ENCODE data around the gene DNM3.

DNA sequence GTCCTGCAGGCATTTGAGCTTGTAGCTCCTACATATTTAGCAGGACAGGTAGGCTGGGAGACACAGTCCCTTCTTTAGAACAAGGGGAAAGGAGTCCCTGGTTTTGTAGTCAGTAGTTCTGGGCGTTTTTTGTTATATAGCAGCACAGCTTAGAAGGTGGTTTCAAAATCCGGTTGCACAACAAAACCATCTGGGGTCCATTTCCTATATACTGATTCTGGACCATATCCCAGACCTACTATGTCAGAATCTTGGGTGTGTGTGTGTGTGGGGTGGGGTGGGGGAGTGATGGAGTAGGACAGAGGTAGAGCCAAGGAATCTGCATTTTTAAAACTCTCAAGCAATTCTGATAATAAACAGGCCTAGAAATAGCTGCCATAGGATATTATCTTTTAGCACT, 38.3 kb upstream of the DNM3 start:
- no peak for TF ChIP-seq POLR2A (IDR thresholded peaks at IDR 0.05)
- TF ChIP-seq, protein P1, sequence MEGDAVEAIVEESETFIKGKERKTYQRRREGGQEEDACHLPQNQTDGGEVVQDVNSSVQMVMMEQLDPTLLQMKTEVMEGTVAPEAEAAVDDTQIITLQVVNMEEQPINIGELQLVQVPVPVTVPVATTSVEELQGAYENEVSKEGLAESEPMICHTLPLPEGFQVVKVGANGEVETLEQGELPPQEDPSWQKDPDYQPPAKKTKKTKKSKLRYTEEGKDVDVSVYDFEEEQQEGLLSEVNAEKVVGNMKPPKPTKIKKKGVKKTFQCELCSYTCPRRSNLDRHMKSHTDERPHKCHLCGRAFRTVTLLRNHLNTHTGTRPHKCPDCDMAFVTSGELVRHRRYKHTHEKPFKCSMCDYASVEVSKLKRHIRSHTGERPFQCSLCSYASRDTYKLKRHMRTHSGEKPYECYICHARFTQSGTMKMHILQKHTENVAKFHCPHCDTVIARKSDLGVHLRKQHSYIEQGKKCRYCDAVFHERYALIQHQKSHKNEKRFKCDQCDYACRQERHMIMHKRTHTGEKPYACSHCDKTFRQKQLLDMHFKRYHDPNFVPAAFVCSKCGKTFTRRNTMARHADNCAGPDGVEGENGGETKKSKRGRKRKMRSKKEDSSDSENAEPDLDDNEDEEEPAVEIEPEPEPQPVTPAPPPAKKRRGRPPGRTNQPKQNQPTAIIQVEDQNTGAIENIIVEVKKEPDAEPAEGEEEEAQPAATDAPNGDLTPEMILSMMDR (IDR thresholded peaks at IDR 0.05): no peak

Measured in lower leg skin (tissue), 3 donors.